ENCODE results near the gene PRDM15. TPM values are rescaled to one million over a fixed set of nuclear protein-coding genes. Genes with fewer than 3 reads are reported as not detected.

PRDM15 gene
- total and polyA plus RNA-seq, 2 experiments from 2014 or later, result 2.3 to 6.4 TPM

- TF ChIP-seq, protein P1, sequence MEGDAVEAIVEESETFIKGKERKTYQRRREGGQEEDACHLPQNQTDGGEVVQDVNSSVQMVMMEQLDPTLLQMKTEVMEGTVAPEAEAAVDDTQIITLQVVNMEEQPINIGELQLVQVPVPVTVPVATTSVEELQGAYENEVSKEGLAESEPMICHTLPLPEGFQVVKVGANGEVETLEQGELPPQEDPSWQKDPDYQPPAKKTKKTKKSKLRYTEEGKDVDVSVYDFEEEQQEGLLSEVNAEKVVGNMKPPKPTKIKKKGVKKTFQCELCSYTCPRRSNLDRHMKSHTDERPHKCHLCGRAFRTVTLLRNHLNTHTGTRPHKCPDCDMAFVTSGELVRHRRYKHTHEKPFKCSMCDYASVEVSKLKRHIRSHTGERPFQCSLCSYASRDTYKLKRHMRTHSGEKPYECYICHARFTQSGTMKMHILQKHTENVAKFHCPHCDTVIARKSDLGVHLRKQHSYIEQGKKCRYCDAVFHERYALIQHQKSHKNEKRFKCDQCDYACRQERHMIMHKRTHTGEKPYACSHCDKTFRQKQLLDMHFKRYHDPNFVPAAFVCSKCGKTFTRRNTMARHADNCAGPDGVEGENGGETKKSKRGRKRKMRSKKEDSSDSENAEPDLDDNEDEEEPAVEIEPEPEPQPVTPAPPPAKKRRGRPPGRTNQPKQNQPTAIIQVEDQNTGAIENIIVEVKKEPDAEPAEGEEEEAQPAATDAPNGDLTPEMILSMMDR (IDR thresholded peaks at IDR 0.05; ENCODE audit: low read depth, low read length), result no peak
- no peak overlapping the region for H3K27ac ChIP-seq
- H3K27me3 ChIP-seq, result no peaks in the 10 kb centered on the region
- no peak overlapping the region for H3K4me3 ChIP-seq
- H3K9me3 ChIP-seq (ENCODE audit: low read depth), result no peaks in the 10 kb centered on the region
- no peaks in the 10 kb centered on the region for H3K4me1 ChIP-seq (ENCODE audit: low read depth)
- H3K36me3 ChIP-seq, result no peaks in the 10 kb centered on the region
- DNase-seq (ENCODE audit: low read depth in 1 of 2, low spot score in 1 of 2), result no peak
Observed at GRCh38 chr21:41907496-41908258, 28.5 kb upstream of the PRDM15 start.

- H3K9me3 ChIP-seq (ENCODE audit: low read depth), result no peaks in the 10 kb centered on the region
- no peaks in the 10 kb centered on the region for H3K27me3 ChIP-seq
- H3K36me3 ChIP-seq, result no peaks in the 10 kb centered on the region
- no peak overlapping the region for H3K27ac ChIP-seq
- H3K4me3 ChIP-seq, result no peak overlapping the region
- no peak for DNase-seq (ENCODE audit: low read depth in 1 of 2, low spot score in 1 of 2)
- TF ChIP-seq, protein P1 (IDR thresholded peaks at IDR 0.05; ENCODE audit: low read depth, low read length), result no peak
- no peaks in the 10 kb centered on the region for H3K4me1 ChIP-seq (ENCODE audit: low read depth)
Observed at GRCh38 chr21:41906770-41907169, 27.6 kb upstream of the PRDM15 start.

GRCh38 chr21:41903559-41904351, 24.6 kb upstream of the PRDM15 start:
- Histone ChIP-seq H3K4me1 (ENCODE audit: low read depth) (no peaks in the 10 kb centered on the region), H3K27me3 (no peaks in the 10 kb centered on the region), H3K36me3 (no peaks in the 10 kb centered on the region), H3K27ac (no peak overlapping the region), H3K9me3 (ENCODE audit: low read depth) (no peaks in the 10 kb centered on the region), H3K4me3 (no peak overlapping the region)
- DNase-seq (ENCODE audit: low read depth in 1 of 2, low spot score in 1 of 2), result no peak
- TF ChIP-seq, protein P1 (IDR thresholded peaks at IDR 0.05; ENCODE audit: low read depth, low read length), result no peak

- no peaks in the 10 kb centered on the region for H3K4me1 ChIP-seq (ENCODE audit: low read depth)
- no peaks in the 10 kb centered on the region for H3K36me3 ChIP-seq
- no peak for DNase-seq (ENCODE audit: low read depth in 1 of 2, low spot score in 1 of 2)
- TF ChIP-seq, protein P1 (IDR thresholded peaks at IDR 0.05; ENCODE audit: low read depth, low read length), result no peak
- H3K27ac ChIP-seq, result no peak overlapping the region
- no peaks in the 10 kb centered on the region for H3K9me3 ChIP-seq (ENCODE audit: low read depth)
- no peak overlapping the region for H3K4me3 ChIP-seq
- no peaks in the 10 kb centered on the region for H3K27me3 ChIP-seq
Observed at GRCh38 chr21:41902946-41903345, 23.8 kb upstream of the PRDM15 start.

DNA sequence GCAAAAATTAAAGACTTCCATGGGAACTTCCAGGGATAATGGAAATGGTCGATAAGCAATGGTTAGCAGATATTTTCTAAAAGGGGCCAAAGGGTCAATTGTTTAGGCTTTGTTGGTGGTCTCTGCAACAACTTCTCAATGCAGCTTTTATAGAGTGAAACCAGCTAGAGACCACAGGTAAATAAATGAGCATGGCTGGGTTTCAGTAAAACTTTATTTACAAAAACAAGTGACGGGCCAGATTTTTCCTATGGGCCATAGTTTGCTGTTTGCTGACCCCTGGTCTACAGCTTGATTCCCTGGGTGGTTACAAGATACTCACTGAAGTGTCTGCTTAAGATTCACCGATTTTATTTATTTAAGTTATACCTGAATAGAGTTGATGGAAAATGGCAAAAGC, 22.6 kb upstream of the PRDM15 start:
- H3K27ac ChIP-seq, result no peak overlapping the region
- H3K4me3 ChIP-seq, result no peak overlapping the region
- H3K4me1 ChIP-seq (ENCODE audit: low read depth), result no peaks in the 10 kb centered on the region
- TF ChIP-seq, protein P1 (IDR thresholded peaks at IDR 0.05; ENCODE audit: low read depth, low read length), result no peak
- DNase-seq (ENCODE audit: low read depth in 1 of 2, low spot score in 1 of 2), result no peak
- no peaks in the 10 kb centered on the region for H3K9me3 ChIP-seq (ENCODE audit: low read depth)
- no peaks in the 10 kb centered on the region for H3K27me3 ChIP-seq
- H3K36me3 ChIP-seq, result no peaks in the 10 kb centered on the region

Measured in cardiac muscle cell (in vitro differentiated cells and primary cell).